Right lobe of liver (tissue), 6 donors: Measurements from ENCODE around the gene CCDC167. TPM values are rescaled to one million over a fixed set of nuclear protein-coding genes. Genes with fewer than 3 reads are reported as not detected.

Experiments
- ATAC-seq, 4 donors: fragments of 200-7000 bp; cut with Tn5 transposase; one replicate each; pipeline ENCODE4 v1.9.1; 2020; ENCODE audit warnings: mild to moderate bottlenecking in 4 of 4, moderate library complexity in 4 of 4
- DNase-seq, 3 donors: peaks; one replicate each; pipeline ENCODE4 v3.0.0-alpha.2; 2020
- H3K27ac ChIP-seq, 3 donors: fragments of 200-600 bp; one replicate each; pipeline ENCODE4 v1.8.0; 2022
- H3K27me3 ChIP-seq, 2 donors: fragments of 200-600 bp; one replicate each; pipeline ENCODE4 v1.8.0; 2022
- H3K36me3 ChIP-seq, 4 donors: fragments of 200-600 bp; sonication (generic) in 1 of 4; one replicate each; pipeline versions ENCODE4 v1.5.1 to v1.8.0; 2017 to 2022; ENCODE audit warnings: control low read depth in 1 of 4
- H3K4me1 ChIP-seq, 4 donors: fragments of 200-600 bp; sonication (generic) in 1 of 4; one replicate each; pipeline versions ENCODE4 v1.5.1 to v1.8.0; 2017 to 2022; ENCODE audit warnings: control low read depth in 1 of 4
- H3K4me3 ChIP-seq, 3 donors: fragments of 200-600 bp; one replicate each; pipeline ENCODE4 v1.8.0; 2022
- H3K9me3 ChIP-seq, 4 donors: fragments of 200-600 bp; sonication (generic) in 1 of 4; one replicate each; pipeline versions ENCODE4 v1.5.1 to v1.8.0; 2017 to 2022; ENCODE audit warnings: control low read depth in 1 of 4
- POLR2A ChIP-seq: fragments of 450-650 bp; IDR thresholded peaks from one replicate; pipeline ENCODE4 v1.6.1; 2017; ENCODE audit warnings: antibody characterized with exemption, mild to moderate bottlenecking
- WGBS: methylation state at CpG from one replicate; pipeline ENCODE4 v1.1.6; 2018; ENCODE audit warnings: low coverage, low lambda C conversion rate; ENCODE audit not compliant: insufficient coverage; ENCODE audit errors: missing lambda C conversion rate; 5-methylcytosine and 5-hydroxymethylcytosine counted together
- intact Hi-C, 2 donors: fragments of 100-400 bp; cut with DNase I; formaldehyde crosslinking; loops; one replicate each; pipeline versions ENCODE4 v1.11.2 to v1.14.1; 2022
- total RNA-seq, 6 experiments: library from RNA; depleted of rRNA in 2 of 6; stranded (reverse); fragments of >200 nt in 2 of 6; fragmentation: NEBNext Ultra II Directional in 3 of 6; extraction: Animal tissue kit (Norgen Biotek cat#: 25700) in 3 of 6; gene quantifications; one replicate each; pipeline versions ENCODE4 v1.1.0 to v1.2.4, GENCODE V29; 2016 to 2023
- TF ChIP-seq, protein P1 (sequence below), 4 donors: fragments of 200-600 bp in 3 of 4; fragments of 450-650 bp in 1 of 4; IDR thresholded peaks; one replicate each; pipeline versions ENCODE4 v1.5.1 to v1.8.0; 2016 to 2022; ENCODE audit warnings: antibody characterized with exemption in 4 of 4, mild to moderate bottlenecking in 2 of 4
- donor health status: DM: no; HTN: yes; CAD: no.
- donor health status: DM: no; HTN: no; CAD: no.
- donor health status: DM: no; HTN: no; CAD: no.
- donor health status: DM: no; HTN: yes; CAD: no.
- donor health status: DM: no; HTN: yes; CAD: no.

The CCDC167 gene
- total RNA-seq, 6 experiments from 2014 or later, result 16.5 to 103 (median 26.9) TPM

- Histone ChIP-seq H3K36me3 (no peaks in the 10 kb centered on the region), H3K4me1 (peaks cover 0 to 16% (median 3%) of the 10 kb centered on the region in 4 donors), H3K9me3 (no peaks in the 10 kb centered on the region), H3K27me3 (no peaks in the 10 kb centered on the region), H3K27ac (no peak overlapping the region), H3K4me3 (no peak overlapping the region)
- intact Hi-C loops, result no loop called here
- ATAC-seq (no peak), DNase-seq (no peak)
- 87% methylated on average over 4 of the region's 4 CpGs for WGBS
- TF ChIP-seq, protein P1, sequence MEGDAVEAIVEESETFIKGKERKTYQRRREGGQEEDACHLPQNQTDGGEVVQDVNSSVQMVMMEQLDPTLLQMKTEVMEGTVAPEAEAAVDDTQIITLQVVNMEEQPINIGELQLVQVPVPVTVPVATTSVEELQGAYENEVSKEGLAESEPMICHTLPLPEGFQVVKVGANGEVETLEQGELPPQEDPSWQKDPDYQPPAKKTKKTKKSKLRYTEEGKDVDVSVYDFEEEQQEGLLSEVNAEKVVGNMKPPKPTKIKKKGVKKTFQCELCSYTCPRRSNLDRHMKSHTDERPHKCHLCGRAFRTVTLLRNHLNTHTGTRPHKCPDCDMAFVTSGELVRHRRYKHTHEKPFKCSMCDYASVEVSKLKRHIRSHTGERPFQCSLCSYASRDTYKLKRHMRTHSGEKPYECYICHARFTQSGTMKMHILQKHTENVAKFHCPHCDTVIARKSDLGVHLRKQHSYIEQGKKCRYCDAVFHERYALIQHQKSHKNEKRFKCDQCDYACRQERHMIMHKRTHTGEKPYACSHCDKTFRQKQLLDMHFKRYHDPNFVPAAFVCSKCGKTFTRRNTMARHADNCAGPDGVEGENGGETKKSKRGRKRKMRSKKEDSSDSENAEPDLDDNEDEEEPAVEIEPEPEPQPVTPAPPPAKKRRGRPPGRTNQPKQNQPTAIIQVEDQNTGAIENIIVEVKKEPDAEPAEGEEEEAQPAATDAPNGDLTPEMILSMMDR (IDR thresholded peaks at IDR 0.05), result no peak
- no peak for TF ChIP-seq POLR2A
These were observed 4.3 kb downstream of the CCDC167 start for GRCh38 chr6:37495244-37495934.

DNA sequence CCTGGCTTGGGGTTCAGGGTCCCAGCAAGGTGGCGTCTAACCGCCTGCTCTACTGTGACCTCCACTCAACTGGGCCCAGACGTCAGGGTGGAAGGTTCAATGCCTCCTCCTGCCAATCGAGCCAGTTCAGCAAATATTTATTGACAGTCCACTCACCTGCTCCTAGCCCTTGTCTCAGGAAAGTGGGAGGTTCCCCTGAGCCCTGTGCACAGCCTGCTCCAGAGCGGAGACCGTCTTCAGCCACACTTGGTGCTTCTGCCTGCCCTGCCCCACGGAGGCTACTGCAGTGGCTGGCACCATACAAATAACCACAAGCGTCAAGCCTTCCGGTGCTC is 6.1 kb downstream of the CCDC167 start:
- TF ChIP-seq, protein P1 (IDR thresholded peaks at IDR 0.05), result no peak
- TF ChIP-seq POLR2A, result no peak
- intact Hi-C loops, result no loop called here
- WGBS, result 100% methylated on average over 2 of the region's 9 CpGs
- DNase-seq (peak in 1 of 3 donors; percentile 65), ATAC-seq (peak; percentile 46 to 86 (median 62))
- peak overlapping the region in 1 of 3 donors; percentile 24 for H3K27ac ChIP-seq
- H3K36me3 ChIP-seq, result no peaks in the 10 kb centered on the region
- H3K4me1 ChIP-seq, result peaks cover 0 to 9% (median 0%) of the 10 kb centered on the region in 4 donors
- no peak overlapping the region for H3K4me3 ChIP-seq
- no peaks in the 10 kb centered on the region for H3K9me3 ChIP-seq
- H3K27me3 ChIP-seq, result no peaks in the 10 kb centered on the region

GRCh38 chr6:37492991-37493660 is 6.6 kb downstream of the CCDC167 start:
- no peaks in the 10 kb centered on the region for H3K27me3 ChIP-seq
- peaks cover 0 to 9% (median 0%) of the 10 kb centered on the region in 4 donors for H3K4me1 ChIP-seq
- H3K9me3 ChIP-seq, result no peaks in the 10 kb centered on the region
- H3K36me3 ChIP-seq, result no peaks in the 10 kb centered on the region
- WGBS, result 91% methylated on average over 18 of the region's 38 CpGs
- intact Hi-C loops, result no loop called here
- DNase-seq (no peak), ATAC-seq (no peak)
- H3K27ac ChIP-seq, result peak overlapping the region in 1 of 3 donors; percentile 24
- TF ChIP-seq, protein P1 (IDR thresholded peaks at IDR 0.05), result no peak
- no peak for TF ChIP-seq POLR2A
- no peak overlapping the region for H3K4me3 ChIP-seq

DNA sequence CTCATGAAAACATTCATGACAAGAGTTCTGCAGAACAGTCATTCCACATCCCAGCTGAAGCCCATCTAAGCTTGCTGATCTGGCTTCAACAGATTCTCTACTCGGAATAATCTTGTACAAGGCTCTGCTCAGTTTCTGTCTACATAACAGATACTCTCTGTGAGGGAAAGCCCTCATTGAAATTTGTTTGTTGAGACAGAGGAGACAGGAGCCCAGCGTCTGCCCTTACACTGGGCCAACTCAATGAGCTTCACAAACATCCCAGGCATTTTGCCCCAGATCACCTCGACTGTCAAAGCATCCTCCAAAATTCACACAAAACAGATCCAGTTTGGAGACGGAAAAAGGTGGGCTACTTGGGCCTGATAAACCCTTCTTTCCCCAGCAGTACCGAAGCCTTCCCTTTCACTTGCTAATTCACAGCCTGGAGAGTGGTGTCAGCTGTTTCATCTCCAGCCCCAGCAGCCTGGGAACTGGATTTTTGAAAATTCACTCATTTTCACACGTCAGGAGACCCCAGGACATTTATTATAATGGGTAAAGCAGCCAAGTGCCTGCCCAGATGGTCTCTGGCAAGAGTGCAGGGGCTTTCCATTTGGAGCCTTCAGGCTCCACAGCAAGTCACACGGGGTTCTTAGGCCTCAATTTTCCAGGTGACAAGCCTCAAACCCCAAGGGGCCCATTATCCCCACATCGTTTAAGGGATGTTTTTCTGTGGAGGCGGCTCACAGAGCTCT is 7.3 kb downstream of the CCDC167 start:
- no peak for TF ChIP-seq POLR2A
- TF ChIP-seq, protein P1 (IDR thresholded peaks at IDR 0.05), result no peak
- no peak overlapping the region for H3K4me3 ChIP-seq
- 57% methylated on average over 5 of the region's 9 CpGs for WGBS
- no peaks in the 10 kb centered on the region for H3K9me3 ChIP-seq
- intact Hi-C loops, result no loop called here
- ATAC-seq (no peak), DNase-seq (no peak)
- H3K36me3 ChIP-seq, result no peaks in the 10 kb centered on the region
- peaks cover 0 to 9% (median 0%) of the 10 kb centered on the region in 4 donors for H3K4me1 ChIP-seq
- no peak overlapping the region for H3K27ac ChIP-seq
- no peaks in the 10 kb centered on the region for H3K27me3 ChIP-seq
